Sigmoid colon (tissue), 3 donors: ENCODE measurements around the gene NTM.

Experiments
- POLR2A ChIP-seq, 2 donors: fragments of 450-650 bp; IDR thresholded peaks; one replicate each; pipeline ENCODE4 v1.6.1; 2016; ENCODE audit warnings: antibody characterized with exemption in 2 of 2, mild to moderate bottlenecking in 2 of 2, moderate library complexity in 2 of 2
- TF ChIP-seq, protein P1 (sequence below), 4 experiments: fragments of 450-650 bp in 3 of 4; fragments of 200-600 bp in 1 of 4; IDR thresholded peaks; one replicate each; pipeline ENCODE4 v1.5.1; 2016 to 2019; ENCODE audit warnings: antibody characterized with exemption in 4 of 4, mild to moderate bottlenecking in 3 of 4, moderate library complexity in 2 of 4

DNA sequence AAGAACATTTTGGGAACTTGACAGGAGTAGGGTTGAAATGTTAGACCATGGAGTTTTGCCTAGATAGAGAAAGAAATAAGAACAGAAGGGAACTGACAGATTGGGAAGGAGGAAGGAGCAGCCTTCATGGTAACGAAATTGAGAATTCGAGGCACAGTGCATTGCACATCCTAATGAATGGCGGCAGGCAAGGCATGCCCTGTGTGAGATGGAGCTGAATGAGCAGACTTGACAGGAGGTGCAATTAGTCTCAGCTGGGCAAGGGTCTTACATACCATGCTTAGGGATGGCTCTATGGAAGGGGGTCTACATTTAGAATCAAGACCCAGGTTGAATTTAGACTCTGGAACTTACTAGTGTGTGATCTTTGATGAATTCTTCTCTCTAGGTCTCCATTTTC is 25.0 kb upstream of the NTM start:
- TF ChIP-seq, protein P1, sequence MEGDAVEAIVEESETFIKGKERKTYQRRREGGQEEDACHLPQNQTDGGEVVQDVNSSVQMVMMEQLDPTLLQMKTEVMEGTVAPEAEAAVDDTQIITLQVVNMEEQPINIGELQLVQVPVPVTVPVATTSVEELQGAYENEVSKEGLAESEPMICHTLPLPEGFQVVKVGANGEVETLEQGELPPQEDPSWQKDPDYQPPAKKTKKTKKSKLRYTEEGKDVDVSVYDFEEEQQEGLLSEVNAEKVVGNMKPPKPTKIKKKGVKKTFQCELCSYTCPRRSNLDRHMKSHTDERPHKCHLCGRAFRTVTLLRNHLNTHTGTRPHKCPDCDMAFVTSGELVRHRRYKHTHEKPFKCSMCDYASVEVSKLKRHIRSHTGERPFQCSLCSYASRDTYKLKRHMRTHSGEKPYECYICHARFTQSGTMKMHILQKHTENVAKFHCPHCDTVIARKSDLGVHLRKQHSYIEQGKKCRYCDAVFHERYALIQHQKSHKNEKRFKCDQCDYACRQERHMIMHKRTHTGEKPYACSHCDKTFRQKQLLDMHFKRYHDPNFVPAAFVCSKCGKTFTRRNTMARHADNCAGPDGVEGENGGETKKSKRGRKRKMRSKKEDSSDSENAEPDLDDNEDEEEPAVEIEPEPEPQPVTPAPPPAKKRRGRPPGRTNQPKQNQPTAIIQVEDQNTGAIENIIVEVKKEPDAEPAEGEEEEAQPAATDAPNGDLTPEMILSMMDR (IDR thresholded peaks at IDR 0.05) = no peak
- TF ChIP-seq POLR2A (IDR thresholded peaks at IDR 0.05) = no peak
